ENCODE results near the gene MANF.
"Not testable (repeated sequence)": the region's sequence is repeated elsewhere in the genome, so short reads cannot be mapped to it uniquely, and the experiment has no call there.

Gene MANF

GRCh38 chr3:51384726-51385473, at the start of gene MANF:
Gene MANF (plus strand): TSS chr3:51385291. CDS start chr3:51385343, 52 bp downstream.
- peak; percentile 100 for DNase-seq (ENCODE audit: low spot score)

GRCh38 chr3:51336261-51336660, 48.8 kb upstream of the MANF start:
- no peak for DNase-seq (ENCODE audit: low spot score)

GRCh38 chr3:51337666-51338065, 47.4 kb upstream of the MANF start:
- DNase-seq (ENCODE audit: low spot score): no peak

GRCh38 chr3:51338632-51339031, 46.5 kb upstream of the MANF start:
- DNase-seq (ENCODE audit: low spot score): no peak

- DNase-seq (ENCODE audit: low spot score): peak; percentile 89
These were observed 44.9 kb upstream of the MANF start for GRCh38 chr3:51340013-51340829.

GRCh38 chr3:51340989-51341636, 44.0 kb upstream of the MANF start:
- DNase-seq (ENCODE audit: low spot score): no peak

GRCh38 chr3:51343918-51344687, 41.0 kb upstream of the MANF start:
- peak; percentile 38 for DNase-seq (ENCODE audit: low spot score)

GRCh38 chr3:51350751-51351150, 34.3 kb upstream of the MANF start:
- DNase-seq (ENCODE audit: low spot score): no peak

- DNase-seq (ENCODE audit: low spot score): no peak
These were observed 32.0 kb upstream of the MANF start for GRCh38 chr3:51353131-51353530.

- no peak for DNase-seq (ENCODE audit: low spot score)
These were observed 31.4 kb upstream of the MANF start for GRCh38 chr3:51353691-51354090.

GRCh38 chr3:51354172-51354571, 30.9 kb upstream of the MANF start:
- DNase-seq (ENCODE audit: low spot score): no peak

GRCh38 chr3:51354731-51355615, 30.1 kb upstream of the MANF start:
- no peak for DNase-seq (ENCODE audit: low spot score)

- DNase-seq (ENCODE audit: low spot score): no peak
These were observed 29.1 kb upstream of the MANF start for GRCh38 chr3:51355891-51356578.

GRCh38 chr3:51357856-51358255, 27.2 kb upstream of the MANF start:
- DNase-seq (ENCODE audit: low spot score): no peak

GRCh38 chr3:51358981-51359380, 26.1 kb upstream of the MANF start:
- no peak for DNase-seq (ENCODE audit: low spot score)

- no peak for DNase-seq (ENCODE audit: low spot score)
These were observed 24.3 kb upstream of the MANF start for GRCh38 chr3:51360806-51361205.

- no peak for DNase-seq (ENCODE audit: low spot score)
These were observed 23.3 kb upstream of the MANF start for GRCh38 chr3:51361746-51362145.

- DNase-seq (ENCODE audit: low spot score): no peak
These were observed 22.6 kb upstream of the MANF start for GRCh38 chr3:51362476-51362875.

GRCh38 chr3:51368276-51368675, 16.8 kb upstream of the MANF start:
- not testable (repeated sequence) for DNase-seq (ENCODE audit: low spot score)

GRCh38 chr3:51371943-51372557, 13.0 kb upstream of the MANF start:
- peak; percentile 75 for DNase-seq (ENCODE audit: low spot score)
